Rectal smooth muscle tissue (tissue), 1 donor: ENCODE data around the gene TMED9.

ENCODE experiments used
- H3K27ac ChIP-seq: one replicate; pipeline ENCODE4 v1.7.0; 2013; ENCODE audit warnings: low read depth, low read length, inconsistent platforms
- H3K27me3 ChIP-seq: one replicate; pipeline ENCODE4 v1.7.0; 2013; ENCODE audit warnings: low read length; ENCODE audit not compliant: control insufficient read depth, insufficient read depth
- H3K36me3 ChIP-seq: one replicate; pipeline ENCODE4 v1.7.0; 2013; ENCODE audit warnings: low read length; ENCODE audit not compliant: control insufficient read depth, insufficient read depth
- H3K4me1 ChIP-seq: one replicate; pipeline ENCODE4 v1.7.0; 2013; ENCODE audit warnings: low read length; ENCODE audit not compliant: control insufficient read depth, insufficient read depth
- H3K4me3 ChIP-seq: one replicate; pipeline ENCODE4 v1.7.0; 2013; ENCODE audit warnings: low read length
- H3K9ac ChIP-seq: one replicate; pipeline ENCODE4 v1.7.0; 2013; ENCODE audit warnings: low read length

TMED9 gene

GRCh38 chr5:177592010-177592834, at the start of gene TMED9:
TMED9 (plus strand) TSS chr5:177592203; CDS start chr5:177592215, 12 bp downstream.
- peak within 1 kb of the TSS; percentile 75 for H3K27ac ChIP-seq
- no peaks in the 10 kb centered on the region for H3K4me1 ChIP-seq
- peaks cover 31% of the 10 kb centered on the region for H3K36me3 ChIP-seq
- H3K4me3 ChIP-seq = peak within 1 kb of the TSS; percentile 99
- H3K9ac ChIP-seq = peak within 1 kb of the TSS; percentile 80
- H3K27me3 ChIP-seq = peaks cover 2% of the 10 kb centered on the region

GRCh38 chr5:177542816-177543465, 49.1 kb upstream of the TMED9 start:
- Histone ChIP-seq H3K4me3 (no peak overlapping the region), H3K9ac (no peak overlapping the region), H3K4me1 (peaks cover 32% of the 10 kb centered on the region), H3K27me3 (no peaks in the 10 kb centered on the region), H3K27ac (no peak overlapping the region), H3K36me3 (peaks cover 3% of the 10 kb centered on the region)

- Histone ChIP-seq H3K4me1 (peaks cover 21% of the 10 kb centered on the region), H3K36me3 (peaks cover 4% of the 10 kb centered on the region), H3K9ac (no peak overlapping the region), H3K4me3 (no peak overlapping the region), H3K27ac (peak overlapping the region; percentile 58), H3K27me3 (no peaks in the 10 kb centered on the region)
Observed at GRCh38 chr5:177545487-177546257, 46.3 kb upstream of the TMED9 start.

DNA sequence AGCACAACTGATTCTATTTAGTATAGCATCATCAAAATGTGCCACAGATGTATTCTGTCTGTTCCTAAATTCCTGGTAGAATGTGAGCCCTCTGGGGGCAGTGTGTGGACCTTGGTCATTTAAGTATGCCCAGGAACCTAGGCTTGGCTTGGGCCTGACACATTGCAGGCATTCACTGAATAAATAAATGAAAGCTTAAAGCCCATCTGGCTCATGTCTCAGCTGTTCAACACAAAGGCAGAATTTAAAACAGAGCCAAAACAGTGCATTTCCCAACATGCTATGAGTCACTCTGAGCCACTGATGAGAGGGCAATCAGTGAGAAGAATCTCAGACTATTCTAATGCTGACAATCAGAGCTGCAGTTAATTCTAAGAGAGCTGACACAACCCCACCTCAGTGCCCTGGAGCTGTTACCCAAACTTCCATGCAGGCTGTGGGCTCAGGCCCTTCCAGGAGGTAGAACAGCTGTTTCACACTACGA, 45.7 kb upstream of the TMED9 start:
- Histone ChIP-seq H3K4me1 (peaks cover 21% of the 10 kb centered on the region), H3K4me3 (no peak overlapping the region), H3K9ac (no peak overlapping the region), H3K36me3 (peaks cover 4% of the 10 kb centered on the region), H3K27ac (peak overlapping the region; percentile 76), H3K27me3 (no peaks in the 10 kb centered on the region)

DNA sequence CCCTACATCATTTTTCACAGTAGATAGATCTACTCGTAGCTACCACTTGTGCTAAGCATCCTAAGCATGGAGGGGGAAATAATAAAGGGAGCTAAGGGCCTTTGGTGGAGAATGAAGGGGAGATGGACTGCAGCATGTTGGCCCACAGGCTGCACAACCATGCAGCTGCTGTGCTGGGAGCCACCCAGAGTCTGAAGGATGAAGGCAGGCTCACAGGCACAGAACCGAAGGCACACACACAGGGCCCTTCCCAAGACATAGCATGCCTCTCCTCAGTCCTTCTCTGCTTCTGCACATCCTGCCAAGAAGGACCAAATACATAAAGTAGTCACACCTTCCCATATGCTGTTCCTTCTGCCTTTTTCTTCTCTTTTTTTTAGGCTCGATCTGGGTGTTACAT, 44.3 kb upstream of the TMED9 start:
- Histone ChIP-seq H3K4me1 (peaks cover 25% of the 10 kb centered on the region), H3K27me3 (no peaks in the 10 kb centered on the region), H3K4me3 (no peak overlapping the region), H3K36me3 (peaks cover 4% of the 10 kb centered on the region), H3K9ac (no peak overlapping the region), H3K27ac (no peak overlapping the region)

DNA sequence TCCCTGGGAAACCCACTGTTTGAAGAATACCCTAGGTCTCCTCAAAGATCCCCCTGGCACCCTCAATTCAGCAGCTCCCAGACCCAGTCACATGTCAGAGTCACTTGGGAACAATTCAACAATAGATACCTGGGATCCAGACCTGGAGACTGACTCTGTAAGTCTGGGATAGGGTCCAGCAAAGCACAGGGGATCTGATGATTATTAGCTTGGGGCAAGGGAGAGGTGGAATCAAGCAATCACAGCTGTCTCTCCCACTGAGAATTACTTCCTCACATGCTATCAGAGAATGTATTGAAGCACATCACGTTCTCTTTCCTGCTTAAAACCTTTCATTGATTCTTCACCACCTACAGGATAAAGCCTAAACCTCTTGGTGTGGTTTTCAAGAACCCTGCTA, 43.5 kb upstream of the TMED9 start:
- peaks cover 4% of the 10 kb centered on the region for H3K36me3 ChIP-seq
- no peak overlapping the region for H3K27ac ChIP-seq
- no peaks in the 10 kb centered on the region for H3K27me3 ChIP-seq
- H3K4me1 ChIP-seq = peaks cover 29% of the 10 kb centered on the region
- H3K4me3 ChIP-seq = no peak overlapping the region
- no peak overlapping the region for H3K9ac ChIP-seq

- Histone ChIP-seq H3K4me3 (no peak overlapping the region), H3K9ac (no peak overlapping the region), H3K27ac (no peak overlapping the region), H3K4me1 (peaks cover 29% of the 10 kb centered on the region), H3K36me3 (peaks cover 4% of the 10 kb centered on the region), H3K27me3 (no peaks in the 10 kb centered on the region)
Observed at GRCh38 chr5:177550122-177550521, 41.9 kb upstream of the TMED9 start.

DNA sequence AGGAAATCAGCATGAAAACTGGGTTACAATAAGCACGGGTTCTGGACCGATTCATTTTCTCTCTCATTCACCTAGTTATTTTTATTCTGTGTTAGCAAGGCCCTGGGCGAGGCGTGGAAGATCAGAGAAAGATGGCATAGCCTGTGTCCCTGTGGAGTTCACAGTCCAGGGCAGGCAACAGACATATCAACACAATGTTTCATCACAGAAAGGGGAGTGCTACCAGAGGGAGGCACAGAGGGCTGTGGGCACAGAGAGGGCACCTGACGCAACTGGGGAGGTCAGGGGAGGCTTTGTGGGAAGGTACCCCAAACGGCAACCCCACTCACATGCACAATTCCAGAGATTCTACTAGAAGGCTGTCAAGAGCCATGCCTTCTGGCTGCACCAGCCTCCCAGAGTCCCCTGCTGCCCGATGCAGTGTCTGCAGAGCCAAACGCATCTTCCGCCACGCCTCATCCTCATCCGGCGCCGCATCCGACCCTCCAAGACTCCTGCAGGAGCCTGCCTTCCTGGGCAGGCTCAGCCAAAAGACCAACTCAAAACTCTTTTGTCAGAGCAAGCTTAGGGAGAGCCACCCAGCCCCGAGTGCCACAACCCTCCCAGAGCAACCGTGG, 39.1 kb upstream of the TMED9 start:
- Histone ChIP-seq H3K27ac (no peak overlapping the region), H3K9ac (peak overlapping the region; percentile 1), H3K4me3 (peak overlapping the region; percentile 80), H3K4me1 (peaks cover 11% of the 10 kb centered on the region), H3K27me3 (no peaks in the 10 kb centered on the region), H3K36me3 (peaks cover 4% of the 10 kb centered on the region)

- H3K36me3 ChIP-seq = peaks cover 4% of the 10 kb centered on the region
- H3K27ac ChIP-seq = peak overlapping the region; percentile 55
- H3K4me3 ChIP-seq = peak overlapping the region; percentile 80
- peak overlapping the region; percentile 16 for H3K9ac ChIP-seq
- peaks cover 8% of the 10 kb centered on the region for H3K4me1 ChIP-seq
- H3K27me3 ChIP-seq = no peaks in the 10 kb centered on the region
Observed at GRCh38 chr5:177553671-177554429, 38.2 kb upstream of the TMED9 start.

- H3K36me3 ChIP-seq = peaks cover 4% of the 10 kb centered on the region
- H3K27ac ChIP-seq = peak within 1 kb of the TSS; percentile 55
- peaks cover 8% of the 10 kb centered on the region for H3K4me1 ChIP-seq
- no peaks in the 10 kb centered on the region for H3K27me3 ChIP-seq
- peak within 1 kb of the TSS; percentile 16 for H3K9ac ChIP-seq
- H3K4me3 ChIP-seq = peak within 1 kb of the TSS; percentile 80
Observed at GRCh38 chr5:177554474-177555111, 37.4 kb upstream of the TMED9 start, which contains the start of gene FAM193B. FAM193B (minus strand) TSS chr5:177554563; CDS start chr5:177554458, 105 bp downstream.

GRCh38 chr5:177555228-177555627, 36.8 kb upstream of the TMED9 start:
- H3K4me3 ChIP-seq = peak overlapping the region; percentile 72
- H3K9ac ChIP-seq = no peak overlapping the region
- no peaks in the 10 kb centered on the region for H3K27me3 ChIP-seq
- H3K27ac ChIP-seq = no peak overlapping the region
- peaks cover 3% of the 10 kb centered on the region for H3K36me3 ChIP-seq
- H3K4me1 ChIP-seq = peaks cover 8% of the 10 kb centered on the region
